ENCODE measurements around the gene SYNRG.

Gene SYNRG

DNA sequence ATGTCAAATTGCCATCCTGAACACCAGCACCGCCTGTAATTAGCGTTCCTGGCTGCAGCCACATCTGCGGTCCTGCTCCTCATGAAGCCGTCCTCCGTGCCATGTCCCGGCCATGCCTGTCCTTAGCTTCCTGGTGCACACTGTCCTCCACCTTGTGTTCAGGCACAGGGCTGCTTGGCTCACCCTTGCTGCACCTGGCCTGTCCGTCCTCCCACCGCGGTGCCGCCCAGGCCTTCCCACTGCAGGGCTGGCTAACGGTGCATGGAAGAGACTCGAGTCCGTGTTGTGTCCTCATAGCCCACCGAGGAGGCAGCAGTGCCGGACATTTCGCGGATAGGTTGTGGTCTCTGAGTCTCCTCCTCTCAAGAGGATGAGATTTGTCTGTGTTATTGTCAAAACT is 99.2 kb downstream of the SYNRG start:
- TF ChIP-seq GATA2 (IDR thresholded peaks at IDR 0.05; ENCODE audit: low read depth, low read length) (no peak), GATA3 (IDR thresholded peaks at IDR 0.05; ENCODE audit: low read depth, low read length) (no peak)

DNA sequence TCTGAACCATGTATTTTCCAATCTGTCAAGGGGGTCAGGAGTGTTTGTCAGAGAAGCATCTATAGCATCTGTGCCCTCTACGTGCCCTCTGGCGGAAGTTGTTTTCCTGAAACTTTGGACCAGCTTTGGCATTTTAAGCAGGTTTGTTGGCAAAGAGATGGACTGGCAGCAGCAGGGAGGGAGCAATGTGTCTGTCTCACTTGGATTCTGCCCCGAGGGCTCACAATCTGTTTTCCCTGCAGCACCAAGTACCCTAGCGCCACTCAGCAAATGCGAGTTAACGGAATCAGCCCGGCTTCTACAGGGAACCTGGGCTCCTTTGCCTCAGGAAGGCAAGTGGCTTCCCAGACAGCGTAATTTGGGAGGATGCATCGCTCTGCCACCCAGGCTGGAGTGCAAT is 102.1 kb downstream of the SYNRG start:
- no peak for TF ChIP-seq GATA3 (IDR thresholded peaks at IDR 0.05; ENCODE audit: low read depth, low read length)
- TF ChIP-seq GATA2 (IDR thresholded peaks at IDR 0.05; ENCODE audit: low read depth, low read length) = no peak

DNA sequence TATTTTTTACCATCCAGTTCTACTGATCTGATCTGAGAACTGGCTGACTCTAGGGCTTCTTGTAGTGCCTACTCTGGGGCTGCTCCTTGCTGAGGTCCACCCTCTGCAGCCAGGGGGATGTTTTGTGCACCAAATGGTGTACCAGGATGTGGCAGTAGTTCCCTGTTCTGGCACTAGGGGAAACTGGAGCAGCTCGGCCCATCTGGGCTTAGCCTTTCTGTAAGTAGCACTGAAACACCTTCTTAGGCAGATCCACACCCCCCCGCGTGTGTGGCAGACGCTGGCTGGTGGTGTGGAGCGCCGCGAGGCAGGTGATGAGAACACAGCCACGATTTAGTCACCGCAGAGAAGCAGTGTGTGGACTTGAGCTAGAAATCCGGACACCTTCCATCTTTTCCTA is 102.5 kb downstream of the SYNRG start:
- no peak for TF ChIP-seq GATA3 (IDR thresholded peaks at IDR 0.05; ENCODE audit: low read depth, low read length)
- no peak for TF ChIP-seq GATA2 (IDR thresholded peaks at IDR 0.05; ENCODE audit: low read depth, low read length)

DNA sequence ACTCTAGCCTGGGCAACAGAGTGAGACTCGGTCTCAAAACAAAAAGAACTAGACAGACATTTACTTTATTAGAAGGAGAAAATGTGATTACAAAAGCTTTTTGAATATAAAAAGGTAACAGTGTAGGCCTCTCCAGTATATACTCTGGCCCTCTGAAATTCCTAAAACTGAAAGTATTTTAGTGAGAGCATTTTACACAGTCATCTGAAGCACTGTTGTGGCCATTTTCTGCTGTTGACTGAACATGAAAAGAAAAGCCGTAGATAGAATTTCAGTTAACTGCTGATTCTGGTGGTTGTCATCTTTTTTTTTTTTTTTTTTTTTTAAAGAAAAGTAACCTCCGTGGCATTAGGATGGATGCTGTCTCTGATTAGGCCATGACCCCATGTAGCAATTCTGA is 103.9 kb downstream of the SYNRG start:
- no peak for TF ChIP-seq GATA3 (IDR thresholded peaks at IDR 0.05; ENCODE audit: low read depth, low read length)
- no peak for TF ChIP-seq GATA2 (IDR thresholded peaks at IDR 0.05; ENCODE audit: low read depth, low read length)

- no peak for TF ChIP-seq GATA3 (IDR thresholded peaks at IDR 0.05; ENCODE audit: low read depth, low read length)
- TF ChIP-seq GATA2 (IDR thresholded peaks at IDR 0.05; ENCODE audit: low read depth, low read length) = no peak
These were observed 106.1 kb downstream of the SYNRG start for GRCh38 chr17:37503148-37503547.

- no peak for TF ChIP-seq GATA3 (IDR thresholded peaks at IDR 0.05; ENCODE audit: low read depth, low read length)
- TF ChIP-seq GATA2 (IDR thresholded peaks at IDR 0.05; ENCODE audit: low read depth, low read length) = no peak
These were observed 106.9 kb downstream of the SYNRG start for GRCh38 chr17:37502009-37502936.

DNA sequence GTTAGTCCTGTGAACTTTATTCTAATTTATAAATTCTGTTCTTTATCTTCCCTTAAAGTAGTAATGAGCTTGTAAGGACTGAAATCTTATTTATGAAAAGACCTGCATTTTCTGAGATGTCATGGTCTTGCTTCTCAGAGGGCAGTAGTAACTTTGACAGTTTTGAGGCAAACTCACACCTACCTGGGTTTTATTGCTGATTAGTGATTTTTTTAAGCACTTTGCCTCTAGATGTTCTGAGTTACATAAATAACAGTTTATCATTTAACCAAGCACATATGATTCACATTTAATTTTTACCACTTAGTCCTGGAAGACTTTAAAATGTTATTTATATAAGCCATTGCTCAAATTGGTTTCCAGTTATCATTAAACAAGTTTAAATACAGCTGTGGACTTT is 108.8 kb downstream of the SYNRG start:
- TF ChIP-seq GATA3 (IDR thresholded peaks at IDR 0.05; ENCODE audit: low read depth, low read length) = no peak
- no peak for TF ChIP-seq GATA2 (IDR thresholded peaks at IDR 0.05; ENCODE audit: low read depth, low read length)

DNA sequence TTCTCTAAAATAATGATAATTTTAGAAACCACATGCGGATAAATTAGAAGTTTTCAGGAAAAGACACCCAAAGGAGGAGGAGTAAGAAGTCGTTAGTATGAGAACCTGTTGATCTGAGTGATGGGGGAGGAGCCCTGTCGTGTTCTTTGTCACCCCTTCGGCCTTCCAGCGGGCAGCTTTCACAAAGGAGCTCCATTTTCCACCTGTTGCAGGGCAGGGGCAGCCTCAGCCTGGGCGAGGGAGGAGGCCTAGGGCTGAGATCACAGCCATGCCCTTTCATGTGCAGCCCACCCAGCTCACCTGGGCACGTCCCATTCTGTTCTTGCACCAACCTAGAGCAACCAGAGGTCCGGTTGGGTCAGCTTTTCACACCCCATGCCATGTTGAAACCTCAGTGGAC is 114.2 kb downstream of the SYNRG start:
- TF ChIP-seq GATA3 (IDR thresholded peaks at IDR 0.05; ENCODE audit: low read depth, low read length) = no peak
- TF ChIP-seq GATA2 (IDR thresholded peaks at IDR 0.05; ENCODE audit: low read depth, low read length) = no peak

DNA sequence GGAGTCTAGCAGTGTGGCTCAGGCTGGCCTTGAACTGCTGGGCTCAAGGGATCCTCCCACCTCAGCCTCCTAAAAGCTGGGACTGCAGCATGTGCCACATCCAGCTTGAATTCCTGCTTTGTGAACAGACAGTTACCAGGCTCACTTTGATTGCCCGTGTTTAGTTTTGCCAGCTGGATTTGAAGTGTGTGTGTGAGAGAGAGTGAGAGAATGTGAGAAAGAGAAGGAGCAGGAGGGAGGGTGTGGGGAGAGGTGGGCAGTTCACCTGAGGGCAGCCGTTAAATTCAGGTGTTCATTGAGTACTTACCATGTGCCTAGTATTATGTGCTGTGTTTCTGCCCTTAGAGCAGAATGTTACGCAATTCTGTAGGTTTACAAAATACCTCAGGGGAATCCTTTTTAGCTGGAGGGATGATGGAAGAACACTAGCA is 114.8 kb downstream of the SYNRG start:
- TF ChIP-seq GATA3 (IDR thresholded peaks at IDR 0.05; ENCODE audit: low read depth, low read length) = no peak
- TF ChIP-seq GATA2 (IDR thresholded peaks at IDR 0.05; ENCODE audit: low read depth, low read length) = no peak

GRCh38 chr17:37493249-37494027 is 115.8 kb downstream of the SYNRG start:
- no peak for TF ChIP-seq GATA3 (IDR thresholded peaks at IDR 0.05; ENCODE audit: low read depth, low read length)
- TF ChIP-seq GATA2 (IDR thresholded peaks at IDR 0.05; ENCODE audit: low read depth, low read length) = no peak

GRCh38 chr17:37492167-37492566 is 117.1 kb downstream of the SYNRG start:
- TF ChIP-seq GATA2 (IDR thresholded peaks at IDR 0.05; ENCODE audit: low read depth, low read length) = no peak
- TF ChIP-seq GATA3 (IDR thresholded peaks at IDR 0.05; ENCODE audit: low read depth, low read length) = no peak

DNA sequence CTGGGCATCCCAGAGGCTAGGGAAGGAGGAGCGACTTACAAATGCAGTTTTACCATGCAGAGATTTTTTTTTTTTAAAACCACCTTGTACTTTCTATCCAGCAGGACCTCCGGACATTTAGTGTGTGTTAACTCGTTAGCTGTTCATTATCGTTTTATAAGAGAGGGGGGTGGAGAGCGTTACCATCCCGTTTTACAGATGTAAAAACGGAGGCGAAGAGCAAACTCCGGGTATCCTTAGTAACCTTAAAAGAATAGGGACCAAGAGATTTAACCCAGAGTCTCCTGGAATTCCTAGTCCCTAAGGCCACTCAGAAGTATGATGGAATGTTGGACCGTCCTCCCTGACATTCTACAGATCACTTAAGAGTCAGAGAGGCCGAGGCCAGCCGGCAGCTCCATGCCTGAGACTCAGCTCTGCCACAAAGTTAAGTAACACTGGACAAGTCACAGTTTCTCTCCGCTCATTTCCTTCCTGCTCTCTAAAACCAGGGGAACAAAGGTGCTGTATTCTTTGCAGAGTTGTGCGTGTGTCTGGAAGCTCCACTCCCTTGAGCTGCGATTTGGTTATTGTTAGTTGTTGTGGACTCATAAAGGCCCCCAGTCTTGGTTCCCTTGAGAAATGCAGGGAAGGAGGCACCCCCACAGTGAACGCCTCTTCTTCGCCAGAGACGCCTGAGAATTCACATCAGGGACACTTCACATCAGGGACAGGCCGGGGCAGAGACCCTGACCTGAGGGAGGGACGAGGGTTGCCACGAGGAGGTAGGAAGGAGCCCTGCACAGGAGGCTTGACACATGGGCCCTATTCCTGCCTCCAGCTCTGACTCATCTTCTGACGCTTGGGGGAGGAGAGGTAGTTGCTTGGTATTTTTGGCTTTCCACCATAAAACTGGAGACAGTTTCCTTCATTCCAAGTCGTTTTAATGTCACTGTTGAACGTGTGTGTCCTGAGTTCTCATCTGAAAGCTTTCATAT is 118.3 kb downstream of the SYNRG start:
- TF ChIP-seq GATA2 (IDR thresholded peaks at IDR 0.05; ENCODE audit: low read depth, low read length) (no peak), GATA3 (IDR thresholded peaks at IDR 0.05; ENCODE audit: low read depth, low read length) (no peak)

DNA sequence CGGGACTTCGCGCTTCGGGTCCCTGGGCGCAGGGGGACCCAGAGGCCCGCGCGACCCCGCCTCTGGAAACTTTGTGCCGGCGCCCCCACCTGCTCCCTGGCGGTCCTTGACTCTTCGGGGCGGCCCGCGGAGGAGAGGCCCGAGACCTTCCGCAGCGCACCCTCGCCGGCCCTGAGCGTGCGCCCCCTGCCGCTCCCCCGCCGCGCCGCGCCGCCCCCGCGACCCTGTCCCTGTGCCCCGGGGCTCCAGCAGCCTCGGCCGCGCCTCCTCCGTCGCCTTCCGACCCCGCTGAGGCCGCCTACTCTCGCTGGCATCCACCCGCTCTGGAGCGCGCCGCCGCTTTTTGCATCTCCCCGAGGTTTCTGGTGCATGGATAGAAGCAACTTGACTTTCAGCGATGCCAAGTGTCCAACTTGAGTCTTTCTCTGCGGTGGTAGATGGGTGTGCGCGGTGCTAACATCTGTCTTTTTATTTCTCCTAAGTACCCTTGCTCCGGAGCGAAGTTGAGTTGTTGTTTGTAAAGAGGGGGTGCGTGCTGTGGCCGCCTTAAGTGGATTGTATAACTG is 119.1 kb downstream of the SYNRG start:
- TF ChIP-seq GATA2 (IDR thresholded peaks at IDR 0.05; ENCODE audit: low read depth, low read length) = no peak
- TF ChIP-seq GATA3 (IDR thresholded peaks at IDR 0.05; ENCODE audit: low read depth, low read length) = no peak

Measured in SH-SY5Y (cell line).